ENCODE results near the gene APC2. TPM values are rescaled to one million over a fixed set of nuclear protein-coding genes. Genes with fewer than 3 reads are reported as not detected.
"Not testable (repeated sequence)": the region's sequence is repeated elsewhere in the genome, so short reads cannot be mapped to it uniquely, and the experiment has no call there.

APC2 gene
- total RNA-seq, 1 donor from 2014 or later = not detected

DNA sequence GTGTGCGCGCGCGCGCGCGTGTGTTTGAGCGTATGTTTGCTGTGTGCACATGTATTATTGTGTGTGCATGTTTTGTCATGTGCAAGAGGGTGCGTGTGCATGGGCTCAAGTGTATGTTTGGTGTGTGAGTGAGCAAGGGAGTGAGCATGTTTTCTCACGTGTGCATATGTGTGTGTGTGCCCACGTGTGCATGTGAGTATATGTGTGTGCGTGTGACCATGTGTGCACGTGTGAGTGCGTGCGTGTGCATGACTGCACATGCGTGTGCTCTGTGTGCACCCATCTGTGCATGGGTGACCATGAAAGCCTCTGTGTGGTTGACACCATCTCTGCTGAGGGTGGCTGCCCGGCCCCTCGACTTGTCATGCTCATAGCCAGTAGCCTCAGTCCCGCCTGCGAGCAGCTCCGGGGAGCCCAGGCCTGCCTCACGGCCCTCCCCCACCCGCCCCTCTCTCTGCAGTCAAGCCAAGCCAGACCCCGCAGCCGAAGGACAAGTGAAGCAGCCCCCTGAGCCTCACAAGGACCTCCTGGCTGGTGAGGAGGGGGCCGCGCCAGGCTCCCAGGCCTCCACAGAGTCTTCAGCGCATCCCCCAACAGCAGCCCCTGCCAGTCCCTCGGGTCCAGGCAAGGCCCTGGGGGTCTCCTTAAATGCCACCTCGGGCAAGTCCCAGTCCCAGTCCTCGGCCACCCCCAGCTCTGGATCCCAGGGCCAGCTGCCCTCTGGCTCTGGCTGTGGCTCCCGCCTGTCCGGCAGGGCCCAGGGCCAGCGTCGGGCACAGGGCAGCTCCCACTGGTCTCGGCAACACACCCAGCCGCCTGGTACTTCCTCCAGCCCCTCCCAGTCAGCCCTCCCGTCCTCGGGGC is 47.0 kb downstream of the APC2 start:
- TF ChIP-seq, protein P1, sequence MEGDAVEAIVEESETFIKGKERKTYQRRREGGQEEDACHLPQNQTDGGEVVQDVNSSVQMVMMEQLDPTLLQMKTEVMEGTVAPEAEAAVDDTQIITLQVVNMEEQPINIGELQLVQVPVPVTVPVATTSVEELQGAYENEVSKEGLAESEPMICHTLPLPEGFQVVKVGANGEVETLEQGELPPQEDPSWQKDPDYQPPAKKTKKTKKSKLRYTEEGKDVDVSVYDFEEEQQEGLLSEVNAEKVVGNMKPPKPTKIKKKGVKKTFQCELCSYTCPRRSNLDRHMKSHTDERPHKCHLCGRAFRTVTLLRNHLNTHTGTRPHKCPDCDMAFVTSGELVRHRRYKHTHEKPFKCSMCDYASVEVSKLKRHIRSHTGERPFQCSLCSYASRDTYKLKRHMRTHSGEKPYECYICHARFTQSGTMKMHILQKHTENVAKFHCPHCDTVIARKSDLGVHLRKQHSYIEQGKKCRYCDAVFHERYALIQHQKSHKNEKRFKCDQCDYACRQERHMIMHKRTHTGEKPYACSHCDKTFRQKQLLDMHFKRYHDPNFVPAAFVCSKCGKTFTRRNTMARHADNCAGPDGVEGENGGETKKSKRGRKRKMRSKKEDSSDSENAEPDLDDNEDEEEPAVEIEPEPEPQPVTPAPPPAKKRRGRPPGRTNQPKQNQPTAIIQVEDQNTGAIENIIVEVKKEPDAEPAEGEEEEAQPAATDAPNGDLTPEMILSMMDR (conservative IDR thresholded peaks at IDR 0.05; ENCODE audit: low read depth, low read length) = no peak
- no peak overlapping the region for H3K4me3 ChIP-seq (ENCODE audit: low read depth, low read length)
- DNase-seq (ENCODE audit: low read depth) = no peak

GRCh38 chr19:1497578-1498235 is 47.8 kb downstream of the APC2 start:
- no peak for DNase-seq (ENCODE audit: low read depth)
- TF ChIP-seq, protein P1 (conservative IDR thresholded peaks at IDR 0.05; ENCODE audit: low read depth, low read length) = no peak
- no peak overlapping the region for H3K4me3 ChIP-seq (ENCODE audit: low read depth, low read length)

DNA sequence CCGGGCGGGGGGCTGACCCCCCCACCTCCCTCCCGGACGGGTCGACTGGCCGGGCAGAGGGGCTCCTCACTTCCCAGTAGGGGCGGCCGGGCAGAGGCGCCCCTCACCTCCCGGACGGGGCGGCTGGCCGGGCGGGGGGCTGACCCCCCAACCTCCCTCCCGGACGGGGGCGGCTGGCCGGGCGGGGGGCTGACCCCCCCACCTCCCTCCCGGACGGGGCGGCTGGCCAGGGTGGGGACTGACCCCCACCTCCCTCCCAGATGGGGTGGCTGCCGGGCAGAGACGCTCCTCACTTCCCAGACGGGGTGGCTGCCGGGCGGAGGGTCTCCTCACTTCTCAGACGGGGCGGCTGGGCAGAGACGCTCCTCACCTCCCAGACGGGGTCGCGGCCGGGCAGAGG is 49.3 kb downstream of the APC2 start:
- DNase-seq (ENCODE audit: low read depth); H3K4me3 ChIP-seq (ENCODE audit: low read depth, low read length): not testable (repeated sequence)

- TF ChIP-seq, protein P1 (conservative IDR thresholded peaks at IDR 0.05; ENCODE audit: low read depth, low read length) = no peak
- H3K4me3 ChIP-seq (ENCODE audit: low read depth, low read length) = no peak overlapping the region
- peak; percentile 23 for DNase-seq (ENCODE audit: low read depth)
Observed at GRCh38 chr19:1501200-1501595, 51.3 kb downstream of the APC2 start.

GRCh38 chr19:1502433-1503088 is 52.6 kb downstream of the APC2 start:
- no peak overlapping the region for H3K4me3 ChIP-seq (ENCODE audit: low read depth, low read length)
- DNase-seq (ENCODE audit: low read depth) = no peak
- TF ChIP-seq, protein P1 (conservative IDR thresholded peaks at IDR 0.05; ENCODE audit: low read depth, low read length) = no peak

DNA sequence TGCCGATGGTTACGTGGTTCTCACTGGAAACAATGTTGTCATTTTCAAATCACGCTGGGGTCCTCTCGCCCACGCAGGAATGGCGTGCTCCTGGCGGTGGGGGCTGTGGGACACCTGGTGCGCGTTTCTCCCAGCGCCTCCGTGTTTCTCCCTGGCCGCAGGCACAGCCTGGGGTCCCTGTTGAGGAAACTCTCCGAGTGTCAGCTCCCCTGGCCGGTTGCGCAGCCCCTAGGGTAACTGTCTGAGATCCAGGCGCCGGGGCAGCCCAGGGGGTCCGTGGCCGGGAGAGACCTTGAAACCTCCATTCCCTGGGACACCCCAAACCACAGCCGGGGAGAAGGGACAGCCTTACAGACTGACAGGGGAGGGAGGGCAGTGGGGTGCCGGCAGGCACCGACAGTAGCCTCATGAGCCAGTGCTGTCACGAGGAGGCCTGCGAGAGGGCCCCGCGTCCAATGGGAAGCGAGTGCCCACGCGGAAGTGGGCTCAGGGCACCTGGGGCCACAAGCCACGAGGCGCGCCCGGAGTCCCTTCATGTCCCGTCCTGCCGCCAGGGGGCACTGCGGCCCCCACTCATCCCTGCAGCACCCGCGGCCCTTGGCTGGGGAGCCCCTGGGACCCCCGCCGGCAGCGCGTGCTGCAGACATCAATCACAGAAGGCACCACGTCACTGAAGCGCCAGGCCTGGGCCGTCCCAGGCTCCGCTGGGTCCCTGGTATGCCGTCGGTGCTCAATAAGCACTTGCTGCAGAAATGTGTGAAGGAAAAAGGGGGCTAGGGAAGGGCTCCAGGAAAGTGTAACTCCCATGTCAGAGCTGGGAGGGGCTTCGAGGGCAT is 53.4 kb downstream of the APC2 start:
- no peak for DNase-seq (ENCODE audit: low read depth)
- TF ChIP-seq, protein P1 (conservative IDR thresholded peaks at IDR 0.05; ENCODE audit: low read depth, low read length) = peak; percentile 69
- peak overlapping the region; percentile 6 for H3K4me3 ChIP-seq (ENCODE audit: low read depth, low read length)
